Testis (tissue), 3 donors: ENCODE measurements around the gene SLC3A2. TPM values are rescaled to one million over a fixed set of nuclear protein-coding genes. Genes with fewer than 3 reads are reported as not detected.
A peak's percentile ranks its signal among the peaks of the same experiment; 100 is the strongest.

Experiments used
- DNase-seq: peaks from one replicate; pipeline ENCODE4 v3.0.0-alpha.2; 2019
- H3K27ac ChIP-seq, 2 donors: fragments of 200-600 bp; sonication (generic); one replicate each; pipeline ENCODE4 v1.5.1; 2019
- H3K27me3 ChIP-seq: fragments of 200-600 bp; sonication (generic); one replicate; pipeline ENCODE4 v1.5.1; 2019
- H3K36me3 ChIP-seq: fragments of 200-600 bp; sonication (generic); one replicate; pipeline ENCODE4 v1.5.1; 2017; ENCODE audit warnings: low read depth; ENCODE audit errors: missing control alignments
- H3K4me1 ChIP-seq: fragments of 200-600 bp; sonication (generic); one replicate; pipeline ENCODE4 v1.5.1; 2019
- H3K4me3 ChIP-seq, 2 donors: fragments of 200-600 bp; sonication (generic); one replicate each; pipeline ENCODE4 v1.5.1; 2017 to 2019
- H3K9me3 ChIP-seq: fragments of 200-600 bp; sonication (generic); one replicate; pipeline ENCODE4 v1.5.1; 2017
- CTCF ChIP-seq, 3 experiments: fragments of 450-650 bp in 2 of 3; fragments of 200-600 bp in 1 of 3; sonication (generic) in 1 of 3; IDR thresholded peaks; one replicate each; pipeline ENCODE4 v1.5.1; 2016 to 2019; ENCODE audit warnings: antibody characterized with exemption in 3 of 3, mild to moderate bottlenecking in 2 of 3, moderate library complexity in 1 of 3
- POLR2A ChIP-seq: fragments of 450-650 bp; IDR thresholded peaks from one replicate; pipeline ENCODE4 v1.6.1; 2017; ENCODE audit warnings: antibody characterized with exemption, mild to moderate bottlenecking, moderate library complexity
- WGBS, 2 donors: methylation state at CpG; one replicate each; pipeline ENCODE4 v1.1.5; 2018; 5-methylcytosine and 5-hydroxymethylcytosine counted together
- intact Hi-C: fragments of 100-400 bp; cut with DNase I; formaldehyde crosslinking; loops from one replicate; pipeline ENCODE4 v1.15.1; 2023; ENCODE audit warnings: low total_unique reads
- polyA plus RNA-seq: library from polyadenylated mRNA; stranded (reverse); fragments of 350-450 nt; fragmentation: Illumina TruSeq; extraction: RNeasy Lipid Tissue Mini Kit (QIAGEN cat#74804); gene quantifications from one replicate; pipeline ENCODE4 v1.2.3, GENCODE V29; 2014; ENCODE audit warnings: low read depth, low replicate concordance; ENCODE audit not compliant: insufficient read depth
- total RNA-seq, 2 donors: library from RNA; depleted of rRNA; stranded (reverse); fragments of >200 nt; gene quantifications; one replicate each; pipeline ENCODE4 v1.2.3, GENCODE V29; 2016

Gene SLC3A2
- total and polyA plus RNA-seq, 3 donors from 2014 or later, result 166 to 271 (median 227) TPM

GRCh38 chr11:62902932-62903331 is 22.2 kb downstream of the SLC3A2 start:
- DNase-seq, result no peak
- intact Hi-C loops, result no loop called here
- Histone ChIP-seq H3K4me1 (peaks cover 8% of the 10 kb centered on the region), H3K36me3 (no peaks in the 10 kb centered on the region), H3K27ac (no peak overlapping the region), H3K4me3 (no peak overlapping the region), H3K27me3 (no peaks in the 10 kb centered on the region), H3K9me3 (no peaks in the 10 kb centered on the region)
- WGBS, 2 donors, result 8 to 30% methylated on average over 1 of the region's 1 CpG
- no peak for TF ChIP-seq POLR2A
- TF ChIP-seq CTCF (IDR thresholded peaks at IDR 0.05), result no peak

GRCh38 chr11:62905296-62905695 is 24.6 kb downstream of the SLC3A2 start:
- Histone ChIP-seq H3K36me3 (no peaks in the 10 kb centered on the region), H3K4me3 (no peak overlapping the region), H3K4me1 (peaks cover 8% of the 10 kb centered on the region), H3K27ac (peak overlapping the region in 1 of 2 donors; percentile 48), H3K9me3 (no peaks in the 10 kb centered on the region), H3K27me3 (no peaks in the 10 kb centered on the region)
- WGBS, 2 donors, result 24 to 32% methylated on average over 3 of the region's 3 CpGs
- peak; percentile 42 for DNase-seq
- no peak for TF ChIP-seq POLR2A
- no peak for TF ChIP-seq CTCF (IDR thresholded peaks at IDR 0.05)
- intact Hi-C loops, result no loop called here

GRCh38 chr11:62905927-62906531 is 25.3 kb downstream of the SLC3A2 start:
- intact Hi-C loops, result no loop called here
- Histone ChIP-seq H3K27me3 (no peaks in the 10 kb centered on the region), H3K36me3 (no peaks in the 10 kb centered on the region), H3K4me1 (peaks cover 8% of the 10 kb centered on the region), H3K4me3 (no peak overlapping the region), H3K9me3 (no peaks in the 10 kb centered on the region), H3K27ac (peak overlapping the region in 1 of 2 donors; percentile 48)
- DNase-seq, result peak; percentile 88
- 17 to 18% methylated on average over 13 to 14 of the region's 14 CpGs for WGBS, 2 donors
- TF ChIP-seq CTCF (IDR thresholded peaks at IDR 0.05), result peak; percentile 96 to 98 (median 97)
- no peak for TF ChIP-seq POLR2A

GRCh38 chr11:62908468-62909072 is 27.9 kb downstream of the SLC3A2 start:
- no peaks in the 10 kb centered on the region for H3K36me3 ChIP-seq
- intact Hi-C loops, result loop anchor here (2.0 kb wide), 1 partner anchor 116 kb away; no protein-coding TSS in a partner anchor
- no peak overlapping the region for H3K27ac ChIP-seq
- H3K9me3 ChIP-seq, result no peaks in the 10 kb centered on the region
- DNase-seq, result no peak
- TF ChIP-seq CTCF (IDR thresholded peaks at IDR 0.05), result no peak
- H3K4me1 ChIP-seq, result peaks cover 8% of the 10 kb centered on the region
- 62 to 73% methylated on average over 2 to 9 of the region's 9 CpGs for WGBS, 2 donors
- no peaks in the 10 kb centered on the region for H3K27me3 ChIP-seq
- no peak overlapping the region for H3K4me3 ChIP-seq
